T-helper 22 cell (primary cell): ENCODE data around the gene DOCK2.

Source experiments
- DNase-seq: peaks from one replicate; pipeline ENCODE4 v3.0.0-alpha.2; 2020; ENCODE audit warnings: low read depth

DOCK2 gene

DNA sequence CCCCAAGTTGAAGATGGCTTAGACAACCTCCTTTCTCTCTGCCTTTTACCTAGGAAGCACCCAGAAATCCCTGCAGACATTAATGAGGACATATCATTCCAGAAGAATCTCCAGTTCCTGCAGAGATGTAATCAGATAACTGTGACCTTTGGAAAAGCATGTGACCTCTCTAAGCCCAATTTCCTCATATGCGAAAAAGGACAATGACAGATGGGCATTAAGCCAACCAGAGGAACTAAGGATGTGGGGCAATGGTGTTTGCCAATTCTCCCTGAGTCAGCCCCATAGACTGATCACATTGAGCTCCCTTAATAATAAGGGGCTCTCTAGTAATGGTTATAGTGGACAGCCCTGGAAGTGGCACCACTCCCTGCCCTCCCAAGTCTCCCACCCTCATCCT lies 458.6 kb downstream of the DOCK2 start:
- no peak for DNase-seq

DNA sequence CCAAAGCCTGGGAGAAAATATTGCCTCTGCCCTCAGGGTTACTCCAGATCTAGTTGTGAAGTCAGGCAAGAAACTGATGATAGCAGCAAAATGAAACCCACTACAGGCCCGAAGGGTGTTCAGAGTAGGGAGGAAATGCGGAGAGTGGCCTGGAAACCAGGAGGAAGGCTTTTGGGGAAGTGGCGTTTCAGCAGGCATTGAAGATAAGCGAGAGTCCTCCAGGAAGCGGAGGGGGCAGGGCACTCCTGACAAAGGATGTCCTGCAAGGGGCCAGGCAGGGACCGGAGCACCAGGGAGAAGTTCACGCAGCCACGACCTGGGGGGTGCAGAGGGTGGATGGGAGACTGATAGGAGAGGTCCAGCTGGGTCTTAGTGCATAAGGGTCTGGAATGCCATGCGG lies 460.9 kb downstream of the DOCK2 start:
- DNase-seq = no peak

DNA sequence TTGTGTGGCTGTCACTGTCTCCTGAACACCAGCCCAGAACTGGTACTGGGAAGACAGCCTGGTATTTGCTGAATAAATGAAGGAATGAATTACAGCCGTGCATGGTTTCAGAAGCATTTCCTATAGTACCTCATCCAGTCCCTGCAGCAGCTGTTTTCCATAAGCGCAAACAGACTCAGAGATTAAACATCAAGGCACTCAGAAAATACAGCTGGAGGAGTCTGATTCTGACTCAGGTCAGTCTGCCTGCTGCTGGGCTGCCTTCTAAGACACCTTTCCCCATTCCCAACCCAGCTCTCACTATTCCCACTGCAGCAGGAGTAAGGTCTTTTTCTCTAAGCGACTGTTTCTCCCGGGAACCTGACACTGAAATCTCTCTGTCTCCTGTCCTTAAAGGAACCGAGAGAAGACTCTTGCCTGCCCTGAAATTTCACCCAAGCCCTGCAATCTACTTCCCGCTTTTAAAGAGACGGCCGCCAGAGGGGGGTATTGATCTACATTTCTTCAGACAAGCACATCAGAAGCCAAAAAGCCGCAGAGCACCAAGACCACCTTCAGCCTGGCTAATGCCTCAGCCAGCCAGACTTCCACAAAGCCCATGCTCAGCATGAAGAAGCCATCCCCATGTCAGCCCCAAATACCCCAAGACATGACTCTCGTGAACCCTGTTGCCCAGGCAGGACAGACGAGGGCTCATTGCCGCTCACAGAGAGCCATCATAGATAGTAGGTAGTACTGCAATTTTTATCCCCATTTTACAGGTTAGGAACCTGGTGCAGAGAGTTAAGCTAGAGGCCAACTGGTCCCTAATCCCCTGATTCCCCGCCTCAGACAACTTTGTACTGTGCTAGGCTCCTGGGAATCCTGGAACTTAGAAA lies 463.2 kb downstream of the DOCK2 start:
- peak; percentile 29 for DNase-seq

DNA sequence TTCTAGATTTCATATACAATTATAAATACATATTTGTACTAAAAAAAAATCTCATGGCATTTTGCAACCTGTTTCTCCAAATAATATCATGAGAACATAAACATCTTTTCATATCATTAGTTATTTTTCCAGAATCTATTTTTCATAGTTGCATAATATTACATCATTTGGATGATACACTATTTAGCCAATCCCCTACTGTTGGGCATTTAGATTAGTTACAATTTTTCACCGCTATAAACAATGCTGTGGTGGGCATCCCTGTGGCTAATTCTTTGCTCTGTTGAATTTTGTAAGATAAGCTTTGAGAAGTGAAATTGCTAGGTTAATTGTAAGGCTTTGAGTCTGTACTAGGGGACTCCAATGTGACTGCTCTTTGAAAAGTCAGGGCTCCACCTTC lies 466.4 kb downstream of the DOCK2 start:
- DNase-seq = no peak

DNA sequence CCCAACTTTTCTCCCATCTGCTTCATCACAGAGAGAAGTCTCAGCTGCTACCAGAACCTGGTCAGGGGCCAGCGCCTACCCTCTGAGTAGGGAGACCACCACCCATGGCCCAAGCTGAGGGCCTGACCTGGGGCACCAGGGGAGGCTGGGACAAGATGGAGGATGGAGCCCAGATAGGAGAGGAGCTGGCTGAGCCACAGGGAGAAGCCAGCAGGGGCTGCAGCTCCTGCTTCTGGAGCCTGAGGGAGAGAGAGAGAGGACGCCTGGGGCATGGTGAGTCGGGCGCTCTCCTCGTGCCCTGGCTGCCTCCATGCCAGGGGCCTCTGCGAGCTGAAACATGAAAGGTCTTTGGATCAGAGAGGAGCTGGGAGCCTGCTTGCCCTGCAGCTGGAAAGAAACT lies 467.2 kb downstream of the DOCK2 start:
- no peak for DNase-seq

DNA sequence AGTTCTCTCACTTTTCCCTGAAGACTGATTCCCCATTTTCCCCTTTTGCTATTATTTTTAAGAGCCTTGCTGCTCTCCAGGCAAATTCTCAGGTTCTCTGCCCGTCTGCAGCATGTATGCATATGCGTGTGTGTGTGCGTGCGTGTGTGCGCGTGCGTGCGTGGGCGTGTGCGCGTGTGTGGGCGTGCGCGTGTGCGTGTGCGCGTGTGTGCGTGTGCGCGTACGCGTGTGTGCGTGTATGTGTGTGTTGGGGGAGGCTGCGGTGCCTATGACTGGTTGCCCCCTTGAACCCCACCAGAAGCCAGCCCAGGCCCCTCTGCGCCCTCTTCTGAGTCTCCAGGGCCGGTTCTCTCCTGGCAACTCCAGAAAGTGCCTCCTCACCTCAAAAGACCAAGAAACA lies 467.6 kb downstream of the DOCK2 start:
- no peak for DNase-seq

DNA sequence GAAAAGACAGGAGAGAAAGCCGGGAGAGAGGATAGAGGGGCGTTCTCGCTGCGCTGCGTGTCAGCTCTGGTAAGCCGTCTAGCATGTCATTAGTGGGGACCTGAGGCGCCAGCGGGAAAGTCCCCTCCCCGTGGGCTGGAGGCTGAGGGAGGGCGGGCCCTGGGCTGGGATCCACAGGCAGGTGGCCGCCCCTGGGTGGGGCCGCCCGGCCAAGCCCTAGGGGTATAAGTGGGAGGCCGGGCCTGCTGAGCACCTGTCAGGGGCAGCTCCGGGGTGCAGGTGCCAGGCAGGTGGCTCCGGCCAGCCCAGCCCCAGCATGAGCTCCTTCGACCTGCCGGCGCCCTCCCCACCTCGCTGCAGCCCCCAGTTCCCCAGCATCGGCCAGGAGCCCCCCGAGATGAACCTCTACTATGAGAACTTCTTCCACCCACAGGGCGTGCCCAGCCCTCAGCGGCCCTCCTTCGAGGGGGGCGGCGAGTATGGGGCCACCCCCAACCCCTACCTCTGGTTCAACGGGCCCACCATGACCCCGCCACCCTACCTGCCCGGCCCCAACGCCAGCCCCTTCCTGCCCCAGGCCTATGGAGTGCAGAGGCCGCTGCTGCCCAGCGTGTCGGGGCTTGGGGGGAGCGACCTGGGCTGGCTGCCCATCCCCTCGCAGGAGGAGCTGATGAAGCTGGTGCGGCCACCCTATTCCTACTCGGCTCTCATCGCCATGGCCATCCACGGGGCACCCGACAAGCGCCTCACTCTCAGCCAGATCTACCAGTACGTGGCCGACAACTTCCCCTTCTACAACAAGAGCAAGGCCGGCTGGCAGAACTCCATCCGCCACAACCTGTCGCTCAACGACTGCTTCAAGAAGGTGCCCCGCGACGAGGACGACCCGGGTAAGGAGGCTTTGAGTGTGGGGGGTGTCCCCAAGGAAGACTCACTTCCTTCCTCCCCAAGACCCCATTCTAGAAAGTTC lies 468.9 kb downstream of the DOCK2 start, which contains the start of gene FOXI1:
Gene FOXI1 (plus strand): TSS at position 256 of the 970 bp plus-strand sequence. CDS start 61 bp downstream, at position 317.
- no peak for DNase-seq

DNA sequence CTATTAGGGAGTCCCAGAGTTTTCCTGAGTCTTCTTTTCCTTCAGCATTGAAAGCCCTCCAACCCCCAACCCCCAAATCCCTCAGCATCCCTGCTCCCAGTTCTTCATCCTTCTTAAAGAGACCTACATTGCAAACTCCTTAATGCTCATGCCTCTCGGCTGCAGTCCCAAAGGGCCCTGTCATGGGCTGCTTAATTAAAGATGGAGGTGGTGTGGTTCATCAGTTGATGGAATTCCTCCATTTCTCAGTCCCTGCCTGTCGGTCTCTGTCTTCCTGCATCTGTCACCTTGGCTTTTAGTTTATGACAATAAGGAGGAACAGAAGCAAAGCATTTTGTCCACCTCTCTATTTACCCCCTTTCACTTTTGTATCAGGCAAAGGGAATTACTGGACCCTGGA lies 470.6 kb downstream of the DOCK2 start:
- DNase-seq = no peak

DNA sequence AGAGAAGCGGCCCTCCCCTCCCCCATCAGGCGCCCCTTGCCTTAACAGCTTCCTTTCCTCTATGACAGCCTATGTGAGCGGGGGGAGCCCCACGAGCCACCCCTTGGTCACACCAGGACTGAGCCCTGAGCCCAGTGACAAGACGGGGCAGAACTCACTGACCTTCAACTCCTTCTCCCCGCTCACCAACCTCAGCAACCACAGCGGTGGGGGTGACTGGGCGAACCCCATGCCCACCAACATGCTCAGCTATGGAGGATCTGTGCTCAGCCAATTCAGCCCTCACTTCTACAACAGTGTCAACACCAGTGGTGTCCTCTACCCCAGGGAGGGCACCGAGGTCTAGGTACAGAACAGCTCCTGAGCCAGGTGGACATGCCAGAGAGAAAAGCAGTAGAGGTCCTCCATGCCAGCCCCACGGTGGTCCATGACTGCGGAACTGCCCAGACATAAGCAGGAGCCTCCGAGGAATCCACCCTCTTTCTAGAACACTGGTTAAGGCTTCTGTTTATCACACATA lies 471.3 kb downstream of the DOCK2 start:
- no peak for DNase-seq

DNA sequence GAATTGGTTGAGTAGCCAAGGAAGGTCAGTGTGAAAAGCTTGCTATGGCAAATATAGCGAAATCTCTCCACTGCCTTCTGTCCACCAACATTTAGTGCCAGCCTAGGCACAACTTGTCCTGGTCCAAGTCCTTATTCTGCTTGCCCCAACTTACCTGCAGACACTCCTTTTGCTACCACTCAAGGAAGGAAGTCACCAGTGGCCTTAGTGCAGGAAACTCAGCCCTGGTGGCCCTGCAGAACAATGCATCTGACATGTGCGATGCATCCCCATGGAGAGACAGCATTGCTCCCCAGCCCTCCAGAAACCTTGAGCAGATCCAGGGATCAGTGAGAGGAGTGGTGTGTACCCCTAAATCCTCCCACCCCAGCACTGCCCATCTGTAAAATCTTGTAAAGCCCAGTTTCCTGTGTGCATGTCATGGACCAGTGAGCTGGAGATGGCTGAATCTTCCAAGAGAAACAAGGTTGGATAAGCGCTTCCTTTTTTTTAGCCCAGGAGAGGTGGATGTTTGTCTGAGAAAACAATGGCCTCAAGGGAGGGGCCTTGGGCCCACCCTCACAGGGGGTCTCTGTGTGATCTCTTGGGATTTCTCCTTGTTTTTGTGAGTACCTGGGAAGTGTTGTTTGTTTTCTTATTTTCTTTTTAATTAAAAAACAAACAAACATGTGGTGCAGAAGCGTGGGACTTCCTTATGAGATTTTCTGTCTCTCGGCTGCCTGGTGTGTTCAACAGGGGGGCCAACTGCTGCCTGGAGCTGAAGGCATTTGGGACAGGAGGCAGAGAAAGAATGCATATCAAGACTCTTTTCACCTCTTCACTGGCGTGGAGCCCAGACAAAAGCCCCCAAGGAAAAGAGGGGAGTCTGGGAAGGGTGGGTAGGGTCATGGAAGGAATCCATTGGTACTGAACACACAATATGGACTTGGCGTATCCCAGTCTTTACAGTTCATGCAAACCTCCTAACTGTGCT lies 472.3 kb downstream of the DOCK2 start:
- no peak for DNase-seq

DNA sequence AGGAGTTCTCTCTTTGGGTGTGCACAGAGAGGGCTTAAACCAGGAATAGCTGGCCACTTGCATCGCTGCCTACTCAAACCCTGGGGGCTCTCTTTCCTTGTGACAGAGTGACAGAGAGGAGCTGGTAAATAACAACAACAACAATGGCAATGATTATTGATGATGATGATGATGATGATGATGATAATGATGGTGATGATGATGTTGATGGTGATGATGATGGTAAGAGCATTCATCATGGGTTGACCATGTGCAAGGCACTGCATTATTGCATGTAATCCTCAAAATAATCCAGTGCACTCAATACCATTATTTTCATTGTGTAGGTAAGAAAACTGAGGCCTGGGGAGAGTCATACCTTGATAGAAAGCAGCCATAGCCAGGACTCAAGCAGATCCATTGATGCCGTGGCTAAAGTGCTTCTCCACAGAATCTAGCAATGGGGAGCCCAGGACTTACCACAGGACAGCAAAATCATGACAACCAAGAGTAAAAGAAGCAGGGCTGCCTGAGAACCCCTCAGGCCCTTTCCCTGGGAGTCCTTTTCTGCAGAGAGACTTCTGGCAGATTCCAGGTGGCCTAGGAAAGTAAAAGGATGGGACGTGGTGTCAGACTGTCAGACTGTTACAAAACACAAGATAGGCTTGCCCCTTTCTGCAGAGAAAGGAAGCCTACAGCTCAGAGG lies 473.5 kb downstream of the DOCK2 start:
- DNase-seq = no peak

DNA sequence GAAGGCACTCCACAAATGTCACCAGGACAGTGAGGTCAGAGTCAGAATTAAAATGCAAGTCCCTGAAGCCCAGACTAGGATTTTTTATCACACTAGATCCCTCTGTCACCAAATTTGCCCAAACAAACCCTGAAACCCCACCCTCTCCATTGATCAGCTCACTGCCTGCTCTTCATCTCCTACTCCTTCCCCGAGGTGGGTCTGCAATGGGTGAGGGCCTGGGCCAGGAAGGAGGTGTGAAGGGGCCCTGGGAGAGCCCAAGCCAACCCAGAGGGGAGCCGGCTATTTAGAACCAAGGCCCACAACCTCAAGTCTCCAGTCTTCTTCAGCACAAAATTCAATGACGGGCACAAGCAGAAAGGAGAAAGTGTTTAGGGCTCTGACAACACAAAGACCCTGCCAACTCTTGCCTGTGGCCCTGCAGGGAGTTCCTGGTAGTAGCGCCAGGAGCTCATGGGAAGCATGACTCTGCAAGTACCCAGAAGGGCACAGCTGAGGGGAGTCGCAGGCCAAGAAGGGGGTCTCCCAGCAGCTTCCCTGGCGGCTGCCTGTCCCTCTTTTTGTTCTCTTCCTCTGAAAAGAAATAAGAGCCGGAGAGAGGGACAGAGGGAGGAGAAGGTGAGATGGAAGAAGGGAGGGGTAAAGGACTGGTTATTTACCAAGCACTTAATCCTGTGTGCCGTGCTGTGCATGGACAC lies 474.2 kb downstream of the DOCK2 start:
- no peak for DNase-seq

DNA sequence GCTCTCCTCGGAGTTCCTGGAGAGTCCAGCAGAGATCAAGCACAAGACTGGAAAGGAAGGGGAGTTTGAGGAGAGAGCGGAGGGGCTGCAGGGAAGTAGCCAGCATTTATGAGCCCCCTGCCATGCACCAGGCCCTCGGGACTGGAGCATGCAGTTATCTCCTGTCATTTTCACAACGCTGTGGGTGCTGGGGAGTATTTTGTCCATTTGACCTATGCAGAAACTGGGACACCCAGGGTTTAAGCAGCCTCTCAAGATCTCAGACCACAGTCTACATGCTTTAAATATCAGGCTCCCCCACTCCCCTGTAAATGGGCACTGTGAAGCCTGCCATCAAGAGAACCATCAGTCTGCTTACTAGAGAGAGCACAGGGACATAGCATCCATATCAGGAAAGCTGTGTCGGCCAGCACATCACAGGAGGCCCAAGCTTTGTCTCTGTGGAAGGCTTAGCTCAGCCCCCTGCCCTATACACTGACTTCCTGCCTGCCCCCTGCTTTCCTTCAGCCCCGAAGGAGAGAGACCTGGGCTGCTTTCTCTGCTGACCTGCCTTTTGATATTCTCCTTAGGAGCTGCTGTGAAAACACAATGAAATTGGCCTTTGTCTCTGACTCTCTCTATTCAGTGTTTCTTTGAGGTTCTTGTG lies 475.9 kb downstream of the DOCK2 start:
- no peak for DNase-seq

DNA sequence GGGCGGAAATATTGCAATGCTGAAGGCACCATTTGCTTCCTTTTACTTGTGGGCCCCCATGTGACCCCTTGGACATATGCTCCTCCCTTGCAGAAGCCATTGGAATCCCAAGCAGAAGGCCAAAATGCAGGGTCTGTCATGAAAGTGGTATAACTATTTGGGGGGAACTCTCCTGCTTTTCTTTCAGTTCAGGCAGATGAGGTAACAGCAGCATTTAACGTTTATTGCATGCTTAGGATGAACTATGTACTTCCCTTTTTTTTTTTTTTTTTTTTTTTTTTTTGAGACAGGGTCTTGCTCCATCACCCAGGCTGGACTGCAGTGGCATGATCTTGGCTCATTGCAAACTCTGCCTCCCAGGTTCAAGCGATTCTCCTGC lies 476.4 kb downstream of the DOCK2 start:
- DNase-seq = no peak

DNA sequence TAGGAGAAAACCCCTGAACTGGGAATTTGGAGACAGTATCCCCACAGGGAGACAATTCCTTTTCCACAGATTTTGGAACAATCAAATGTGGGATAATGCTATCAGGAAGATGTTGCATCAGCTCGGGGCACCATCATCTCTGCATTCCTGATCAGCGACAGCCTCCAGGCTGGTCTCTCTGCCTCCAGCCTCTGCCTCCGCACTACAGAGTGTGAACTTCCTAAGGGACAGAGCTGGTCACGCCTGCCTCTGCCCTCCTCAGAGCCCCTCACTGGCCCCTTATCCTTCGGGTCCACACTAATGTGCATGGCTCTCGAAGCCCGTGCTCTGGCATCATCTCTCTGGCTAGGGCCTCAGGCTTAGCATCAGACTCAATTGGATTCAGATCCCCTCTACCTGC lies 477.2 kb downstream of the DOCK2 start:
- no peak for DNase-seq

DNA sequence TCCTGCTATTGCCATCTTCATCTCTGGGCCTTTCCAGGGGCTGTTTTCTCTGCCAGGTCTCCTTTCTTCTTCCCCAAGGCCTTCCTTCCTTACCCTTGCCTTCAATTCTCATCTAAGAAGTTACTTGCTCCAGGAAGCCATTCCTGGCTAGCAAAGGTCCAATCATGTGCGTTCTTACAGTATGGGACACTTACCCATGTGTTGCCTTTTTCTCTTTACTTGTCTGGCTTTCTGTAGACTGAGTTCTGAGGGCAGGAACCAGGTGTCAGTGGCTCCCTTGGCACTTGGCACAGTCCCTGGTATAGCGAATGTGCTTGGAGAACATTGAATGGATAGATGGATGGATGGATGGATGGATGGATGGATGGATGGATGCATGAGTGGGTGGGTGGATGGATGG lies 478.9 kb downstream of the DOCK2 start:
- DNase-seq = no peak

DNA sequence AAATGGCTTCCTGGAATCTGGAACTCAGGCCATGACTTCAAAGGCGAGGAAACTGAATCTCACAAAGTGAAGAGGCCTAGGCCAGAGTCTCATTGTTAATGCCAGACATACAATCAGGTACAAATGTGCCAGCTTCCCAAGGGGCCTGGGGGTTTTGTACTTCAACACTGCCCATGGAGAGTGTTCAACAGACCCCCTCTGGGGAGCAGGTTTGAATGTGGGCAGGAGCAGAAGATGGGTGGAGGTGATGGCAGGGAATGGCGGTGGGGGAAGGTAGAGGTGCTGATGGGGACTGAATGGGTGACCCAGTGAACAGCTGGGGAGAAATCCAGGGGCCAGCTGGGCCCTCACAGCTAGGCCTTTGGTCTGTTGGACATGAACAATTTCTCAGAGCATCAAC lies 480.7 kb downstream of the DOCK2 start:
- DNase-seq = no peak

DNA sequence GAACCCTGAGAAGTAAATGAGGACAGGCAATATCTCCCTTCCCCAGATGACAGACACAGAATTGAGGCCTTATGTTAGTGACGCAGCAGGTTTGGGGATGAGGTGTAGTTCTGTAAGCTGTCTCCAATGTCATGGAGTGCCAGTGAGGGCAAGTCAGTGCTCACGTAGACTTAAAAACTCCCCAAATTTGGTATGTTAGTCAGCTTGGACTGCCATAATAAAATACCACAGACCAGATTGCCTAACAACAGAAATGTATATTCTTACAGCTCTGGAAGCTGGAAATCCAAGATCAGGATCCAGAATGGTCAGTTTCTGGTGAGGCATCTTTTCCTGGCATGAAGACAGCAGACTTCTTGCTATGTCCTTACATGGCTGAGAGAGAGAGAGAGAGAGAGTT lies 483.5 kb downstream of the DOCK2 start:
- DNase-seq = no peak

DNA sequence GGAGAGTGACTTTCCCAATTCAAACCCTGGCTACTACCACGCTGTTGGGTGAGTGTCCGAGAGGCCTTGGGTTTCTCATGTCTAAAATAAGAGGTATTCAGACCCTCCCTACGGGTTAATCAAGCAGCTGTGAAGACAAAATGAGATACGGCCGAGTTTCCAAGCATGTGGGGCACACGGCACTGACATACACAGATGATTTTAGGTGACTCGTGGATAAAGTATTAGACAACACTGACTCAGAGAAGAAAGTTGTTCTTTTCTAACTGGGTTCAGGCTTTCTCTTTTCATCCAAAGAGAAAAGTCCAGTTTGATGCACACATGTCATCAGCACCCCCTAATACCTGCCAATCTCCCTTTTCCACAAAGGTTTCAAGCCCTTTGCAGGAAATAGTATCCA lies 484.2 kb downstream of the DOCK2 start:
- no peak for DNase-seq

DNA sequence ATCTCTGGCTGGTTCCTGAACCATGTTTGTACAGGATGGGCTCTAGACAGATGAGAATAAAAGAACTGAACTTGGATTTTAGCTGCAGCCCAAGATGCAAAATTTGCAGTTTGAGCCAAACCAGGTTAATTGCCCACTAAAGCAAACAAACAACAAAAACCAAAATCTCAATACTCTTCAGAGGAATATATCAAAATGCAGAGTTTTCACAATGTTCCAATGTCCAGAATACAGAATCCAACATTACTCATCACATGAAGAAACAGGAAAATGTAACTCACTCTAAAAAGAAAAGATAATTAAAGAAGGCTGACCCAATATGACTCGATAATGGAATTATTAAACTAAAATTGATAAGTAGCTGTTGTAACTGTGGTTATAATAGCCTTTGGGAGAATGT lies 489.0 kb downstream of the DOCK2 start:
- DNase-seq = no peak
